ENCODE results near the gene PSMG3.

Gene PSMG3

GRCh38 chr7:1545417-1546246, 24.2 kb downstream of the PSMG3 start:
- DNase-seq (ENCODE audit: low read depth, low spot score), result no peak

DNA sequence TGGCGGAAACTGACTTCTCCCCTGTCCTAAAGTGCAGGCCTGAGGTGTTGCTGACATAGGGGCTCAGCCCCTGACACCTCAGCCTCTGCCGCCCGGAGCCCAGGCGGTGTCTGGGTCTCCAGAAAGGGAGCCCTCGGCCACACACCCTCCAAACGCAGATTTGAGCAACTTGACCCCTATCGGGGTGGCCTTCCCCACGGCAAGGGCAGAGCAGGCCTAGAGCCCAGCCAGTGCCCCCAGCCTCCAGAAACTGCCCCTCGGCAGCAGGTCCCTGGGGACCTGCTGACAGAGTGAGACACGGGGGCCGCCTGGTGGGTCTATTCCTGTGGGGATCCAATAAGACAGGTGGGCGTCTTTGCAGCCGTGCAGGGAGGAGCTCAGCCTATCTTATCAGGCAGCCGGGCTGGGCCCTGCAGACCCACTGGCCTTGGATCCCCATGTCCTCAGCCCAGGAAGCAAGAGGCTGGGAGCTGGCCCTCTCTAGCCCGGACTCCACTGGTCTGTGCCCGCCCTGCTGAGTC, 24.9 kb downstream of the PSMG3 start:
- no peak for DNase-seq (ENCODE audit: low read depth, low spot score)

GRCh38 chr7:1544178-1544895, 25.5 kb downstream of the PSMG3 start:
- DNase-seq (ENCODE audit: low read depth, low spot score), result no peak

DNA sequence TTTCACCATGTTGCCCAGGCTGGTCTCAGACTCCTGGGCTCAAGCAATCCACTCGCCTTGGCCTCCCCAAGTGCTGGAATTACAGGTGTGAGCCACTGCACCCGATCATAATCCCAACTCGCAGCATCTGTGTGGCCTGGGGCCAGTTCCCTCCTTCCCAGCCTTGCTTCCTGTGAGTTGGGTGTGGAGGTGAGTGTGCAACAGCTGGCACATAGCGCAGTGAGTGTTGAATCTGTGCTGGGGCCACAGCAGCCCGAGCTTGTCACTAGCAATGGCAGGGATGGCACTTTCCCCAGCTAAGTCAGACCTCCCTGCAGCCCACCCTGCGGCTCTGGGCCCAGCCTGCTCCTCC, 26.0 kb downstream of the PSMG3 start:
- DNase-seq (ENCODE audit: low read depth, low spot score), result no peak

GRCh38 chr7:1542841-1543747, 26.7 kb downstream of the PSMG3 start:
- no peak for DNase-seq (ENCODE audit: low read depth, low spot score)

DNA sequence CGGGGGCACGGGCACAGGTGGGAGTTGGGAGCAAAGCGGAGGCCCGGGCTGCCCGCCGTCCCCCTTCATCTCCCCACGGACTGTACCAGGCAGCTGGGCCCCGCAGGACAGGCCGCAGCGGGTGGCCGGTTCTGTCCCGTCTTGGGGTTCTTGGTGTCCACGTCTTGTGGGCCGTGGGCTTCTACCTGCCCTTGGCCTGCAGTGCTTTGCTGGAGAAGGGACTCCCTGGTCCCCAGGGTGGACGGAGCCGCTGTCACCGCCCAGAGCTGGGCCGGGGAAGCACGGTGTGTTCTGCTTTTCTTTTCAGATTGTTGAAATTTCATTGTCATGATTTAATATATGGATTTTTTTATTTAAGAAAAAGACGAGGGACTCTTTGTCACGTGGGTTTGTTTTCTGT, 27.5 kb downstream of the PSMG3 start:
- DNase-seq (ENCODE audit: low read depth, low spot score), result no peak

- no peak for DNase-seq (ENCODE audit: low read depth, low spot score)
These were observed 28.2 kb downstream of the PSMG3 start for GRCh38 chr7:1541431-1542162.

DNA sequence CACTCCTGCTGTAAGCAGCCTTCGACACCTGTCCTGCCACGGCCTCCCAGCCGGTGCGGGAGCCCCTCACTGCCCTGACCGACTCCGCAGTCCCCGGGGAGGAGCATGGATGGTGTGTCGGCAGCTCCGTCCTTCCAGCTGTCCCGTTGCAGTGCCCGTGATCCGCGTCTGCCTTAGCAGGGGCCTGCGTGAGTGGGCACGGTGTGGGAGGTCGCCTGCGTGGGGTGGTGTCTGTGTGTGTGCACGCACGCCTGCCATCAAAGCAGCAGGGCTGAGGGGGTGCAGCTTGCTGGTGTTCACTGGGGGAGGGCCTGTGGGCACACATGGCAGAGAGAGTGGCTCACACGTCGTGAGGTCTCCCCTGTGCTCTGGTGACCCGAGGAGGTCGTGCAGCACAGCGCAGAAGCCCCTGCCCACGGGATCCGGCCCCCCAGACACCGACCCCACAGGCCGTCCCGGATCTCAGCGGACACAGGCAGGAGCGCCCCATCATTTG, 29.0 kb downstream of the PSMG3 start:
- no peak for DNase-seq (ENCODE audit: low read depth, low spot score)

GRCh38 chr7:1539882-1540775, 29.7 kb downstream of the PSMG3 start:
- DNase-seq (ENCODE audit: low read depth, low spot score), result no peak

DNA sequence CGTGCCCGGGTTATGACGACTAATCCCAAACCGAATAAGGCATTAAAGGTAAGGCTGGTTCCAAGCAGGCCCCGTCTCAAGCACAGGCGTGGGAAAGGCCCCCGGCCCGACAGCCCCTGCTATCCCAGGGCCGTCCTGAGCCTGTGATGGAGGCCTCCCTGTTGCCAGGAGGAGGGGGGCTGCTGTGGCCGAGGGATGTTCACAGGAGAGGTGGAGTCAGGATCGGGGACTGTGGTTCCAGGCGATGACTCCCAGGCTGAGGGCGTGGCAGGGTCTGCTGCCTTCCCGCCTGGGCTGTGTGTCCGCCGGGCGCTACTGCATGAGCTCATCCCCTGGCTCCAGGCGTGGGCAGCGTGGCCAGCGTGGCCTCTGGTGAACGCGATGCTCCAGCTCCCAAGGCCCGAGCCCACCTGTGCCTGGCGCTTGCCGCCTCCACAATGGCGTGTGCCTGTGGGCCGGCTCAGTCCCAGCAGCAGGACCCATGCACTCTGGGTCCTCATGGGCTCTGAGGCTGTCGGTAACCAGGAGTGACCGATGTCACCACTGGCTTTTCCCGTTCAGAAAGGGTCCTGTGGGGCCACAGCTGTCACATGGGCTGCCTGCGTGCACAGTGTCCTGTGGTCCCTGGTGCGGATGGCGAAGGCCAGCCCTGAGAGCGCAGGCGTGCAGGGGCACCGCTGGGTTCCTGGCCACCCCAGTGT, 30.5 kb downstream of the PSMG3 start:
- DNase-seq (ENCODE audit: low read depth, low spot score), result no peak

DNA sequence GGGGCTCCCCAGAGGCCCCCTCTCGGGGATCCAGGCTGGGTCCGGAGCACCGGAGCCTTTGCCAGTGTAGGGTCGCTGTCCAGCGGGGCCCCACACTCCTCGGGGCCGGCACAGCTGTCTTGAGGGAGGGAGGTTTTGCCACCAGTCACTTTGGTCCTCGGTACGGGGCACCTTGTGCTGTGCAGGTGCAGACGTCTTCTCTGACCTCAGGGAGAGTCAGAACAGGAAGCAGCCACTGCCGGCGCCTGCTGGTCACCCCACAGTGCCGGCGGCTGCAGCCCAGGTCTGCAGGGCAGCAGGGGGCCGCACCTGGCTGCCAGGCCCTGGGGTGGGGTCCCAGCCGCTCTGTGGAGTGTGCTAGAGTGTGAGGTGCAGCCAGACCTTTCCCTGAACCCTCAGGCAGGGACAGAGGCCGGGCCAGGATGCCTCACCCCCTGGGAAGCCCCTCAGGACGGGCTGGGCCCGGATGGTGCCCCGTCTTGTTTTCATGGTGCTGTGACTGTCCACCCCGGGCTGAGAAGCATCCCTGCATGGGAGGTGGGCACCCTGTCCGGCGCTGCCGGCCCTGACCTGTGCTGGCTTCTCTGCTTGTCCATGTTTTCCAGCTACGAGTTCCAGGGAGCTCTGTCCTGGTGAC, 31.2 kb downstream of the PSMG3 start:
- DNase-seq (ENCODE audit: low read depth, low spot score), result no peak

DNA sequence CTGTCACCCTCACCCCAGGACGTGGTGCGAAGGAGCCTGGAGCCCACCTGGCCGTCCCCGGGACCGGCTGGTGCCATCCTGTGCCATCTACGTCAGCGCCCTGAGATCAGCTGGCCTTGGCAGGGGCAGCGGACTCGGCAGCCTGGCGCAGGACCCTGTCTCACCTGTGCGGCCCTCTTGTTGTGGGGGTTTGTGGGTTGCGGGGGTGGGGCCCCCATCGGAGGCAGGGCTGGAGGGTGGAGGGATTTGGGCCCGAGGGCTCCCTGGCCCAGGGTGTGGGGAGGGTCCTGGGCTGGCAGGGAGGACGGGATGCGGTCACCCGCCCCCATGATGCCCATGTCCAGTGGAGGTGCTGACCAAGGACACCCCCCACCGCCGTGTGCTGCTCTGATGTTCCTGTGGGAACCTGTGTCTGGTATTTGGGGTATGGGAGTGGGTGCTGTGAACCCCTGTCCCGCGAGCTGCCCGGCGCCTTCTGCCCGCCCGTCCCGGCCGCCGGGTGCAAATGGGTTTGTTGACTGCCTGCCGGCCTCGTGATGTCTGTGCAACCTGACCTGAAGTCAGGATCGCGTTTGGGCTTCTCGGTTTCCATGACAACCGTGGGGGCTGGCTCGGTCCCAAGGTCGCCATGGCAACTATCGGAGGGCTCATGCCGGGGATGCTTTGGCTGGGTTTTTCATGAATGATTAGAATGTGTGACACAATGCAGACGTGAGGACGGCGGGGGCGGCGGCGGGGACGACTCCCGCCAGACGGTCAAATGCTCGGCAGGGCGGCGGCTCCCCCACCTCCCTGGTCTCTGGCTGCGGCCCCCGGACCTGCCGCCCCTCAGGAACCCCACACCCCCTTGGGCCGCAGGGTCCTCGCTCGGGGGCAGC, 32.1 kb downstream of the PSMG3 start:
- DNase-seq (ENCODE audit: low read depth, low spot score), result no peak

DNA sequence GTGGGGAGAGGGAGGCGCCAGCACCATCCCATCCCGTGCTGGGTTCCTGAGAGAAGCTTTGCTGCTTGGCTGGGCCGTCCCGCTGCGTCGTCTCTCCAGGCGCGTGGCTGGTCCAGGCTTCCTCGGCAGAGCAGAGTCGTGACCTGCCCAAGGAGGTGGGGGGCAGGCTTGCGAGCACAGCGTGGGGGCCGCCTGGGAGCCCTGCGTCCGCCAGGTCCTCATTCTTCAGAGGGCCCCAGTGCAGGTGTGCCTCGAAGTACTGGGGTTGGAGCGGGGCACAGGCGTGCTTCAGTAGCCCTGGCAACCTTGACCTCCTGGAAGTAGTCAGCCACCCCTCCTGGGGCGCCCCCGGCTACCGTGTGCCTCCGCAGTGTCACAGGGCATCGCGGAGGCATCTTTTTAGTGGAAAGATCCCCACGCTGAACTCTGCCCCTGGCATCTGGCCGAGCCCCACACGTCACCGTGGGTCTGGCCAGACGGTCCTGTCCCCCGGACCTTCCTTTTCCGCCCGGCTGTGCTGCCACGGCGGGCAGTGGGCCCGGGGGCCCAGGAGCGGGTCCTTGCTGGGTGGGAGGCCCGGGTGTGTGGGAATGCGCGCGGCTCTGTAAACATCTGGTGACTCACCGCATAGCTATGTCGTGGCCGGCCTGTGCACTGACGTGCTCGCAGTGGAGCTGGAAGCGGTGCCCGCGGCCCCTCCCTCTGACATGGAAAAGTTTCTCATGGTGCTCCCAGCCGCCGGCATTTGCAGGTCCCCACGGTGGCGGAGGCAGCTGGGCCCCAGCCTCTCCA, 32.9 kb downstream of the PSMG3 start:
- no peak for DNase-seq (ENCODE audit: low read depth, low spot score)

GRCh38 chr7:1536455-1536742, 33.4 kb downstream of the PSMG3 start:
- DNase-seq (ENCODE audit: low read depth, low spot score), result no peak

GRCh38 chr7:1535701-1536454, 34.0 kb downstream of the PSMG3 start:
- no peak for DNase-seq (ENCODE audit: low read depth, low spot score)

- DNase-seq (ENCODE audit: low read depth, low spot score), result no peak
These were observed 34.8 kb downstream of the PSMG3 start for GRCh38 chr7:1535100-1535458.

All from activated CD4-positive, CD25-positive, alpha-beta regulatory T cell treated with anti-CD3 and anti-CD28 coated beads, Interleukin-2, amount 50 U/mL, for 16 hours (primary cell).